Measurements from ENCODE around the gene PCDHGA2.

- TF ChIP-seq YY1 (IDR thresholded peaks at IDR 0.05; ENCODE audit: insufficient read depth, insufficient read length) (no peak), SUZ12 (IDR thresholded peaks at IDR 0.05; ENCODE audit: extremely low read depth, insufficient read depth, insufficient read length) (no peak)
These were observed 31.7 kb downstream of the PCDHGA2 start, which contains the start of gene PCDHGB3 for GRCh38 chr5:141369994-141370848.

Data from NT2/D1 (cell line).